ENCODE measurements around the gene FKRP.

The FKRP gene

GRCh38 chr19:46732172-46732938 is 13.5 kb upstream of the FKRP start:
- no peak for DNase-seq

GRCh38 chr19:46732966-46733689 is 12.7 kb upstream of the FKRP start:
- DNase-seq: no peak

GRCh38 chr19:46733690-46734292 is 12.1 kb upstream of the FKRP start:
- no peak for DNase-seq

DNA sequence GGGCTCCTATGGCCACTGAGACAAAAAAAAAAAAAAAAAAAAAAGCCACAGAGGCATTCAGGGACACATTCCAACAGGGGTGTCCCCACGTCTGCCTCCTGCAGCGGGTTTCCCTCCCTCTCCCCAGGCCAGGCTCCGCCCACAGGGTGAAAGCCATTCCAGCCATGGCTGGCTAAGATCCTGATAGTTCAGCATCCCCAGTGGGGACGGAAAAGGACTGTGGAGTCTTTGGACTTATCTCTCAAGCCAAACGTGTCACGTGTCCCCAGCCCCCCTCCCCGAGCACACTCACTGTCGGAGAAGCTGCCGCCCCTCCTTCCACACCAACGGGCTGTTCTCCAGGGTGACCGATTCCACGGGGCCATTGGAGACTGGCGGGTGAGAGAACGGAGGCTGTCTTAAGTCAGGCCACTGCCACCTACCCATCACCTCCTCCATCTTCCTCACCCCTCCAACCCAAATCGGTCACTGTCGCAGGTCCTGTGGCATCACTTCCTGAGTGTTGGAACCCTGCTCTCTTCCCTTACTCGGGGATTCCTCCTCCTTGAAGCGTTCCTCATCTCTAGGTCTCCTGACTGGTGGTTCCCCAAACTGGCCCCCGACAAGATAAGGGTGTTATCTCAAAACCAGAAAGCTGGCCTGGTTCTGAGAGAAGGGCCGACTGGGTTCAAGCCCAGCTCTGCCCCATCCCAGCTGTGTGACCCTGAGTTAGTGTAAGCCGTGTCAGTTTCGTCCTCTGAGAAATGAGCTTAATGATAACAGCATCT is 9.1 kb upstream of the FKRP start:
- DNase-seq: no peak

- no peak for DNase-seq
Measured at GRCh38 chr19:46737298-46737654, 8.6 kb upstream of the FKRP start.

DNA sequence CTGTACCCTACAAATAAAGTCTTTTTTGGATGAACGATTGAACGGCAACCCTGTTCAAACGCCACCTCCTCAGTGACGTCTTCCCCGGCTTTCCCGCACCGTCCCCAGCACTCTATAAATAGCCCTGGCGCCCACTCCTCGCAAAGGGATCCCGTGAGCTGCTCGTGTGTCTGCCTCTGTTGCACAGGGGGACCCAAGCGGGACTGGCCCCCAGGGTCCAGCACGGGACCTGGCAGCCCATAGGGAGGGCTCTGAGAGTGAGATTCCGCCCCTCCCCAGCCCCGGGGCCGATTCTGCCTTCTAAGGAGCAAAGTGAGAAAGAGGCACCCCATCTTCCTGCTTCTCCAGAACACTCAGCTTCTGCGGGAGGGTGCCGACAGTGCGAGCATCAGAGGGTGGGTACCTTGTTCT is 8.1 kb upstream of the FKRP start:
- no peak for DNase-seq

DNA sequence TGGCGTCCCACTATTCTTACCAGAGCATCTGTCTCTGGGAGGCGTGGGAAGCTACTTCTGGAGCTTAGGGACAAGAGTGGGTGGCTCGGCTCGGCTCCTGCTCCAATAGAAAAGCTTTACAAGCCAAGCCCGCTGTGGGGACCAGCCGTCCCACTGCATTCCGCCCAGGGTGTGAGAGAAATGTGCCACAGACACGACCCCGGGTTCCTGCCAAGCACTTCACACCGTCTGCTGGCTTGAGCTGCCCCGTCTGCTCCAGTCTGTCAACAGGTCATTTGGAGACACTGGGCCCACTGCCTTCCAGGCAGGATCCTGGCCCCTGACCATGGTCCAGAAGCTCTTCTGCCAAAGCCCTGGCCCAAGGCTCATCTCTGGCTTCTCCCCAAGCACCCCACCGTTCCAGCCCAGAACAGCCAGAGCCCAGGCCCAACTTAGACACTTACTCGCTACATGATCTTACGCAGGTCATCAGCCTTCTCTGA is 6.5 kb upstream of the FKRP start:
- no peak for DNase-seq

- DNase-seq: no peak
Measured at GRCh38 chr19:46741447-46741846, 4.4 kb upstream of the FKRP start.

GRCh38 chr19:46742926-46743480 is 2.9 kb upstream of the FKRP start:
- no peak for DNase-seq

GRCh38 chr19:46744005-46744691 is 1.7 kb upstream of the FKRP start:
- DNase-seq: no peak

DNA sequence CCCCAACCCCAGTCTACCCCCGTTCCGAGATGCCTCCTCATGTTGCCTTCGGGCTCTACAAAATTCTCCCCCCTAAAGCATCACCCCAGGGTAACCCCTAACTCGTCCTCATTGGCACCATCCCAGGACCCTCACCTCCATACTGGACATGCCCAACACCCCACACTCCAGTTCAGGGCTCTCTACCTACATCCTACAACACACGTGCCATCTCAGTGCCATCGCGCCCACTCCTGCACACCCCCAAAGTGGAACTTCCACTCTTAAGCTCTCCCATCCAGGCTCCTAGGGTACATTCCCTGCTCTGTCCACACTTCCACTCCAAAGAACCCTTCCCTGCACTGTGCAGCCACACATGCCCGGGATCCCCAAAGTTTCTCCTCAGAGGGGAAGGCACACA is 827 bp upstream of the FKRP start:
- no peak for DNase-seq

GRCh38 chr19:46746281-46747057 is 612 bp downstream of the FKRP start, which contains the start of gene STRN4:
Gene STRN4 (minus strand): TSS chr19:46746450. CDS start chr19:46746430, 20 bp downstream.
- DNase-seq: peak; percentile 76

- DNase-seq: no peak
Measured at GRCh38 chr19:46748325-46749109, 2.7 kb downstream of the FKRP start.

DNA sequence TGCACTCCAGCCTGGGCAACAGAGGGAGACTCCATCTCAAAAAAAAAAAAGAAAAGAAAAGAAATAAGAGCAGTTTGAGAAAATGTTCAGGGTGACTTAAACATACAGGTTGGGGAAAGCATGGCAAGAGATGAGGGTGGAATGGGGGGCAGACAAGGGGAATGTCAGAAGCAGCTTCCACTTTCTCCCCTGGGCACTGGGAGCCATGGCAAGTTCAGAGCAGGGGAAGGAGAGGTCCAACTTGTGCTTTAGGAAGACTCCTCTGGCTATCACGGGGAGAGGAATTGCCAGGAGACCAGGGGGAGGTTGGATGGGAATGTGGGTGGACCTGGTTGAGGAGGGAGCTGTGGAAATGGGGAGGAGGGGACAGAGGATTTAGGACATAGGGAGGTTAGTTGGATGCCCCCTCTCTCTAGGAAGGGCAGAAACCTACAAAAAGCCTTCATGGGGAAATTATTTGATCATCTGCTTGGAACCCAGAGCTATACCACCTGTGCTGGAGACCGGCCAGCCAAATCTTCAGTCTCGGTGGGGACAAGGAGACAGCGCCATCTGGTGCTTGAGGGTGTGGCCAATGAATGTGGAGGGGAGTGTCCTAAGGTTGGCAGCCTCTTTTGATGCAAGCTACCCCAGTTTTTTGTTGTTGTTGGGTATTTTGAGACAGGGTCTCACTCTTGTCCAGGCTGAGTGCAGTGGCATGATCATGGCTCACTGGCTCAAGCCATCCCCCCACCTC is 7.7 kb downstream of the FKRP start:
- no peak for DNase-seq

- no peak for DNase-seq
Measured at GRCh38 chr19:46755077-46755852, 9.4 kb downstream of the FKRP start.

GRCh38 chr19:46755853-46756543 is 10.1 kb downstream of the FKRP start:
- DNase-seq: no peak

GRCh38 chr19:46756544-46756888 is 10.7 kb downstream of the FKRP start:
- no peak for DNase-seq

DNA sequence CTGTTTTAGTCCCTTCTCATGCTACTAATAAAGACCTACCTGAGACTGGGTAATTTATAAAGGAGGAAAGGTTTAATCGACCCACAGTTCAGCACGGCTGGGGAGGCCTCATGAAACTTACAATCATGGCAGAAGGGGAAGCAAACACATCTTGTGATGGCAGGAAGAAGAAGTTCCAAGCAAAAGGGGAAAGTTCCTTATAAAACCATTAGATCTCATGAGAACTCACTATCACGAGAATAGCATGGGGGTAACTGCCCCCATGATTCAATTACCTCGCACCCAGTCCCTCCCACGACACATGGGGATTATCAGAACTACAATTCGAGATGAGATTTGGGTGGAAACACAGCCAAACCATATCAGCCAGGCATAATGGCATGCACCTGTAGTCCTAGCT is 13.3 kb downstream of the FKRP start:
- DNase-seq: no peak
